CD4-positive, alpha-beta T cell (primary cell): ENCODE results near the gene FXYD4. TPM values are rescaled to one million over a fixed set of nuclear protein-coding genes. Genes with fewer than 3 reads are reported as not detected.
"Not testable (repeated sequence)": the region's sequence is repeated elsewhere in the genome, so short reads cannot be mapped to it uniquely, and the experiment has no call there.

ENCODE experiments used
- ATAC-seq: fragments of 200-7000 bp; cut with Tn5 transposase; one replicate; pipeline ENCODE4 v1.10.0; 2022; ENCODE audit warnings: mild to moderate bottlenecking; ENCODE audit not compliant: poor library complexity
- CTCF ChIA-PET: fragments of 350-600 bp; sonication (Branson Sonifier 250); formaldehyde crosslinking; loops from one replicate; lab custom pipeline; 2021; ENCODE audit warnings: antibody characterized with exemption, inconsistent platforms; lab: Charles Lee
- POLR2A ChIA-PET: fragments of 350-600 bp; sonication (Branson Sonifier 250); formaldehyde crosslinking; loops from one replicate; lab custom pipeline; 2021; ENCODE audit warnings: antibody characterized with exemption, inconsistent platforms; lab: Charles Lee
- DNase-seq, 14 experiments: peaks; one replicate each; pipeline ENCODE4 v3.0.0-alpha.2; 2013 to 2020; ENCODE audit warnings: mixed read lengths in 2 of 14
- H3K27ac ChIP-seq, 2 donors: one replicate each; pipeline versions ENCODE4 v1.5.1 to v1.7.0; 2013; ENCODE audit warnings: low read length in 2 of 2, low read depth in 1 of 2, mild to moderate bottlenecking in 1 of 2
- H3K27me3 ChIP-seq, 2 experiments: 1 replicate in 1 of 2; 2 replicates in 1 of 2; pipeline versions ENCODE4 v1.6.1 to v1.7.0; 2013; ENCODE audit warnings: low read length in 2 of 2, control low read depth in 1 of 2, mild to moderate bottlenecking in 1 of 2, moderate library complexity in 1 of 2; ENCODE audit not compliant: insufficient read depth in 2 of 2, control insufficient read depth in 1 of 2
- H3K36me3 ChIP-seq: one replicate; pipeline ENCODE4 v1.6.1; 2013; ENCODE audit warnings: low read length, control low read depth; ENCODE audit not compliant: insufficient read depth
- H3K4me1 ChIP-seq: one replicate; pipeline ENCODE4 v1.6.1; 2013; ENCODE audit warnings: low read length, control low read depth; ENCODE audit not compliant: insufficient read depth
- H3K4me3 ChIP-seq: one replicate; pipeline ENCODE4 v1.5.1; 2013; ENCODE audit warnings: mild to moderate bottlenecking, low read length, moderate library complexity
- H3K9me3 ChIP-seq, 2 experiments: 1 replicate in 1 of 2; 2 replicates in 1 of 2; pipeline versions ENCODE4 v1.6.1 to v1.7.0; 2013; ENCODE audit warnings: low read length in 2 of 2, mild to moderate bottlenecking in 2 of 2, control low read depth in 1 of 2, moderate library complexity in 1 of 2; ENCODE audit not compliant: control insufficient read depth in 1 of 2, insufficient read depth in 1 of 2
- H3K27ac Mint-ChIP-seq: one replicate; pipeline ENCODE4 v1.8.0; 2020; ENCODE audit warnings: mixed read lengths
- H3K27me3 Mint-ChIP-seq: one replicate; pipeline ENCODE4 v1.8.0; 2021; ENCODE audit warnings: mixed read lengths
- H3K36me3 Mint-ChIP-seq: one replicate; pipeline ENCODE4 v1.8.0; 2021; ENCODE audit warnings: low read depth, mixed read lengths
- H3K4me1 Mint-ChIP-seq: one replicate; pipeline ENCODE4 v1.8.0; 2021; ENCODE audit warnings: low read depth, mixed read lengths
- H3K4me3 Mint-ChIP-seq: one replicate; pipeline ENCODE4 v1.8.0; 2020; ENCODE audit warnings: mild to moderate bottlenecking, mixed read lengths
- H3K9me3 Mint-ChIP-seq: one replicate; pipeline ENCODE4 v1.8.0; 2020; ENCODE audit warnings: mixed read lengths
- intact Hi-C, 2 experiments: fragments of 100-400 bp; cut with DNase I in 1 of 2; cut with micrococcal nuclease in 1 of 2; formaldehyde crosslinking; loops; one replicate each; pipeline versions ENCODE4 v1.15.1 to v1.9.0; 2023 to 2025; cut with DNase I, micrococcal nuclease
- total RNA-seq, 174 experiments: library from RNA in 2 of 174; stranded (reverse) in 2 of 174; gene quantifications; one replicate each; pipeline ENCODE4 v1.2.3 and lab custom pipeline; 2021 to 2026
- TF ChIP-seq, protein P1 (sequence below): fragments of 200-600 bp; IDR thresholded peaks from one replicate; pipeline ENCODE4 v1.8.0; 2022; ENCODE audit warnings: antibody characterized with exemption, mild to moderate bottlenecking

The FXYD4 gene
- total RNA-seq, 2 experiments from 2014 or later, result not detected

DNA sequence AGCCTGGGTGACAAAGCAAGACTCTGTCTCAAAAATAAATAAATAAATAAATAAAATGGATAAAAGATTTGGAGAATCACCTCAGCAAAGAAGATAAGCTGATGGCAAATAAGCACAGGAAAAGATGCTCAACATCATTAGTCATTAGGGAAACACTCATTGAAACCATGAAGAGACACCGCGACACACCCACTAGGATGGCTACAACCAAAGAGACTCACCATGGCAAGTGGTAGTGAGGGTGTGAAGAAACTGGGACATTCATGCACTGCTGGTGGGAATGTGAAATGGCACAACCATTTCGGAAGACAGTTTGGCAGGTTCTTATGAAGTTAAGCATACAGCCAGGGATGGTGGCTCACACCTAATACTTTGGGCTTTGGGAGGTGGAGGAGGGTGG lies 37.8 kb upstream of the FXYD4 start:
- ChIA-PET CTCF (no interaction called here), POLR2A (no interaction called here)
- H3K4me3 Mint-ChIP-seq, result no peak overlapping the region
- no peaks in the 10 kb centered on the region for H3K36me3 ChIP-seq
- peaks cover 0 to 6% of the 10 kb centered on the region in 2 experiments for H3K9me3 ChIP-seq
- H3K36me3 Mint-ChIP-seq, result no peaks in the 10 kb centered on the region
- H3K4me1 ChIP-seq, result peaks cover 34% of the 10 kb centered on the region
- no peak overlapping the region for H3K27ac ChIP-seq
- intact Hi-C loops, result loop anchor here in 1 of 2 experiments (2.0 kb wide), 1 partner anchor 15 kb away; no protein-coding TSS in a partner anchor
- H3K4me1 Mint-ChIP-seq, result peaks cover 24% of the 10 kb centered on the region
- H3K27me3 ChIP-seq, result peaks cover 0 to 5% of the 10 kb centered on the region in 2 experiments
- DNase-seq, result no peak
- no peak for ATAC-seq
- peaks cover 2% of the 10 kb centered on the region for H3K27me3 Mint-ChIP-seq
- TF ChIP-seq, protein P1, sequence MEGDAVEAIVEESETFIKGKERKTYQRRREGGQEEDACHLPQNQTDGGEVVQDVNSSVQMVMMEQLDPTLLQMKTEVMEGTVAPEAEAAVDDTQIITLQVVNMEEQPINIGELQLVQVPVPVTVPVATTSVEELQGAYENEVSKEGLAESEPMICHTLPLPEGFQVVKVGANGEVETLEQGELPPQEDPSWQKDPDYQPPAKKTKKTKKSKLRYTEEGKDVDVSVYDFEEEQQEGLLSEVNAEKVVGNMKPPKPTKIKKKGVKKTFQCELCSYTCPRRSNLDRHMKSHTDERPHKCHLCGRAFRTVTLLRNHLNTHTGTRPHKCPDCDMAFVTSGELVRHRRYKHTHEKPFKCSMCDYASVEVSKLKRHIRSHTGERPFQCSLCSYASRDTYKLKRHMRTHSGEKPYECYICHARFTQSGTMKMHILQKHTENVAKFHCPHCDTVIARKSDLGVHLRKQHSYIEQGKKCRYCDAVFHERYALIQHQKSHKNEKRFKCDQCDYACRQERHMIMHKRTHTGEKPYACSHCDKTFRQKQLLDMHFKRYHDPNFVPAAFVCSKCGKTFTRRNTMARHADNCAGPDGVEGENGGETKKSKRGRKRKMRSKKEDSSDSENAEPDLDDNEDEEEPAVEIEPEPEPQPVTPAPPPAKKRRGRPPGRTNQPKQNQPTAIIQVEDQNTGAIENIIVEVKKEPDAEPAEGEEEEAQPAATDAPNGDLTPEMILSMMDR, result no peak
- no peaks in the 10 kb centered on the region for H3K9me3 Mint-ChIP-seq
- no peak overlapping the region for H3K27ac Mint-ChIP-seq
- no peak overlapping the region for H3K4me3 ChIP-seq

DNA sequence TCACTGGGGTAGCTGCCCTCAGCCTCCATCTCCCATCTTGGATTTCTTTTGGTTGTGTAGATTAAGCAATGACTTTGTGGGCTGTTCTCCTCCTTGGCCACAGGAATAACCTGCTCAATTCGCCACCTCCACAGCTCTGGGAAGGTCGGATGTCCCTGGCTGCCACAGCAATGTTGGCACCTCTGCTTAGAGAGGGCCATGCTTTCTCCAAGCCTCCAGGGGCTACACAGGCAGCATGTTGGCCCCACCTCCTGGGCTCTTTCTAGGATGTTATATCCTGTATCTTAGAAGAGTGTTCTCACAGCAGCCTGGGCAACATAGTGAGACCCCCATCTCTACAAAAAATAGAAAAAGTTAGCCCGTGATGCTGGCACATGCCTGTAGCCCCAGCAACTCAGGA lies 35.4 kb upstream of the FXYD4 start:
- Histone ChIP-seq H3K36me3 (no peaks in the 10 kb centered on the region), H3K27me3 (peaks cover 0 to 5% of the 10 kb centered on the region in 2 experiments), H3K27ac (no peak overlapping the region), H3K4me1 (peaks cover 31% of the 10 kb centered on the region), H3K4me3 (no peak overlapping the region), H3K9me3 (no peaks in the 10 kb centered on the region)
- H3K36me3 Mint-ChIP-seq, result no peaks in the 10 kb centered on the region
- ChIA-PET CTCF (no interaction called here), POLR2A (no interaction called here)
- DNase-seq, result no peak
- H3K27me3 Mint-ChIP-seq, result peaks cover 8% of the 10 kb centered on the region
- intact Hi-C loops, result no loop called here
- no peaks in the 10 kb centered on the region for H3K9me3 Mint-ChIP-seq
- H3K27ac Mint-ChIP-seq, result no peak overlapping the region
- H3K4me1 Mint-ChIP-seq, result peaks cover 24% of the 10 kb centered on the region
- H3K4me3 Mint-ChIP-seq, result no peak overlapping the region
- no peak for ATAC-seq
- TF ChIP-seq, protein P1, result no peak

DNA sequence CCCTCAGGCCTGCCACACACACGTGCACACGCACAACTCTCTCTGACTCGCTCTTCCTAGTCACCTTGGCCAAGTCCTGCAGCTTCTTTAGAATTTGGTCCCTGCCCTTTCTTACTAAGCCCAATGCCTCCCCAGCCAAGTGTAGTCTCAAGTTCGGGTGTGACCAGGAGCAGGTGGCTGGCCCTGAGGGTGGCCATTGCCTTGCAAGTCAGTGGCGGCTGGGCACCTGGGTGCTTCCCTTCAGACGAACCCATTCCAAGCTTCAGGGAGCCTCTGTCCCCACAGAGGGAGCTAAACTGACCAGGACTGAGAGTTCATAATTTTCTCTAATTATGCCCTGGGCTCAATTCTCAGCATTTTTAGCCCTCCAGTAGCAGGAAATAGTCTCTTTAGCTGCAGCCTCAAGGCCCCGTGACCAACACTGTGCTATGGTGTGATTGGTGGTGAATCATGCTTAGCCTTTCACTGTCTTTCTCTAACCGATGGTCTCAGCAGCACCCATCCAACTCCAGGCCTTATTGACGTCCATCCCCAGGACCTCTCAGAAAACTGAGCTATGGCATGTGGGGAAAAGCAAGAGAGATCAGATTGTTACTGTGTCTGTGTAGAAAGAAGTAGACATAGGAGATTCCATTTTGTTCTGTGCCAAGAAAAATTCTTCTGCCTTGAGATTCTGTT lies 34.7 kb upstream of the FXYD4 start:
- no peak for ATAC-seq
- Histone ChIP-seq H3K36me3 (no peaks in the 10 kb centered on the region), H3K27me3 (peaks cover 0 to 5% of the 10 kb centered on the region in 2 experiments), H3K9me3 (no peaks in the 10 kb centered on the region), H3K4me1 (peaks cover 24% of the 10 kb centered on the region), H3K4me3 (no peak overlapping the region), H3K27ac (no peak overlapping the region)
- POLR2A ChIA-PET, result no interaction called here
- Mint-ChIP-seq H3K4me1 (peaks cover 20% of the 10 kb centered on the region), H3K4me3 (no peak overlapping the region), H3K27ac (no peak overlapping the region), H3K27me3 (peaks cover 8% of the 10 kb centered on the region), H3K36me3 (no peaks in the 10 kb centered on the region), H3K9me3 (no peaks in the 10 kb centered on the region)
- CTCF ChIA-PET, result no interaction called here
- TF ChIP-seq, protein P1, result no peak
- no peak for DNase-seq
- intact Hi-C loops, result no loop called here

DNA sequence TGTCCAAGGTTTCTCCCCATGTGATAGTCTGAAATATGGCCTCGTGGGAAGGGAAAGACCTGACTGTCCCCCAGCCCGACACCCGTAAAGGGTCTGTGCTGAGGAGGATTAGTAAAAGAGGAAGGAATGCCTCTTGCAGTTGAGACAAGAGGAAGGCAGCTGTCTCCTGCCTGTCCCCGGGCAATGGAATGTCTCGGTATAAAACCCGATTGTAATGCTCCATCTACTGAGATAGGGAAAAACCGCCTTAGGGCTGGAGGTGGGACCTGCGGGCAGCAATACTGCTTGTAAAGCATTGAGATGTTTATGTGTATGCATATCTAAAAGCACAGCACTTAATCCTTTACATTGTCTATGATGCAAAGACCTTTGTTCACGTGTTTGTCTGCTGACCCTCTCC lies 33.9 kb upstream of the FXYD4 start:
- peaks cover 12% of the 10 kb centered on the region for H3K4me1 Mint-ChIP-seq
- intact Hi-C loops, DNase-seq, H3K27me3 ChIP-seq, H3K36me3 Mint-ChIP-seq, H3K9me3 Mint-ChIP-seq, POLR2A ChIA-PET, H3K27ac Mint-ChIP-seq, CTCF ChIA-PET, H3K36me3 ChIP-seq, H3K4me3 ChIP-seq, H3K27me3 Mint-ChIP-seq, ATAC-seq, H3K4me3 Mint-ChIP-seq, H3K9me3 ChIP-seq, H3K27ac ChIP-seq: not testable (repeated sequence)
- peaks cover 17% of the 10 kb centered on the region for H3K4me1 ChIP-seq
